ENCODE results near the gene C19orf25. TPM values are rescaled to one million over a fixed set of nuclear protein-coding genes. Genes with fewer than 3 reads are reported as not detected.

C19orf25 gene
- total RNA-seq, 1 donor from 2014 or later: 28.5 TPM

GRCh38 chr19:1491114-1491848 is 12.3 kb upstream of the C19orf25 start, which contains the start of gene REEP6:
Gene REEP6, plus strand, starts transcription at chr19:1491181. Its CDS starts 89 bp downstream, at chr19:1491270.
- H3K36me3 ChIP-seq: no peaks in the 10 kb centered on the region
- H3K4me1 ChIP-seq: peaks cover 16% of the 10 kb centered on the region
- H3K27me3 ChIP-seq (ENCODE audit: low read depth): peaks cover 12% of the 10 kb centered on the region
- TF ChIP-seq, protein P1, sequence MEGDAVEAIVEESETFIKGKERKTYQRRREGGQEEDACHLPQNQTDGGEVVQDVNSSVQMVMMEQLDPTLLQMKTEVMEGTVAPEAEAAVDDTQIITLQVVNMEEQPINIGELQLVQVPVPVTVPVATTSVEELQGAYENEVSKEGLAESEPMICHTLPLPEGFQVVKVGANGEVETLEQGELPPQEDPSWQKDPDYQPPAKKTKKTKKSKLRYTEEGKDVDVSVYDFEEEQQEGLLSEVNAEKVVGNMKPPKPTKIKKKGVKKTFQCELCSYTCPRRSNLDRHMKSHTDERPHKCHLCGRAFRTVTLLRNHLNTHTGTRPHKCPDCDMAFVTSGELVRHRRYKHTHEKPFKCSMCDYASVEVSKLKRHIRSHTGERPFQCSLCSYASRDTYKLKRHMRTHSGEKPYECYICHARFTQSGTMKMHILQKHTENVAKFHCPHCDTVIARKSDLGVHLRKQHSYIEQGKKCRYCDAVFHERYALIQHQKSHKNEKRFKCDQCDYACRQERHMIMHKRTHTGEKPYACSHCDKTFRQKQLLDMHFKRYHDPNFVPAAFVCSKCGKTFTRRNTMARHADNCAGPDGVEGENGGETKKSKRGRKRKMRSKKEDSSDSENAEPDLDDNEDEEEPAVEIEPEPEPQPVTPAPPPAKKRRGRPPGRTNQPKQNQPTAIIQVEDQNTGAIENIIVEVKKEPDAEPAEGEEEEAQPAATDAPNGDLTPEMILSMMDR (IDR thresholded peaks at IDR 0.05): no peak
- peak within 1 kb of the TSS; percentile 69 for H3K4me3 ChIP-seq
- DNase-seq (no peak), ATAC-seq (no peak)
- intact Hi-C loops (cut with DNase I): no loop called here
- no peaks in the 10 kb centered on the region for H3K9me3 ChIP-seq
- peak within 1 kb of the TSS; percentile 71 for H3K27ac ChIP-seq

- intact Hi-C loops (cut with DNase I): no loop called here
Measured at GRCh38 chr19:1490311-1491113, 11.5 kb upstream of the C19orf25 start, which contains the start of gene PCSK4. Gene PCSK4, minus strand, starts transcription at chr19:1490350. Its CDS starts 4 bp downstream, at chr19:1490346.

GRCh38 chr19:1489463-1490310 is 10.7 kb upstream of the C19orf25 start:
- Histone ChIP-seq H3K36me3 (no peaks in the 10 kb centered on the region), H3K27ac (peak overlapping the region; percentile 71), H3K4me1 (peaks cover 16% of the 10 kb centered on the region), H3K4me3 (peak overlapping the region; percentile 69), H3K9me3 (no peaks in the 10 kb centered on the region), H3K27me3 (ENCODE audit: low read depth) (peaks cover 12% of the 10 kb centered on the region)
- ATAC-seq: no peak
- DNase-seq: peak; percentile 57
- TF ChIP-seq, protein P1 (IDR thresholded peaks at IDR 0.05): no peak
- intact Hi-C loops (cut with DNase I): no loop called here

More at GRCh38 chr19:1490311-1491113, 11.5 kb upstream of the C19orf25 start, which contains the start of gene PCSK4:
- Histone ChIP-seq H3K27ac (peak within 1 kb of the TSS; percentile 71), H3K36me3 (no peaks in the 10 kb centered on the region), H3K4me3 (peak within 1 kb of the TSS; percentile 69), H3K9me3 (no peaks in the 10 kb centered on the region), H3K4me1 (peaks cover 16% of the 10 kb centered on the region), H3K27me3 (ENCODE audit: low read depth) (peaks cover 12% of the 10 kb centered on the region)
- TF ChIP-seq, protein P1 (IDR thresholded peaks at IDR 0.05): no peak
- peak; percentile 94 to 95 for ATAC-seq
- peak; percentile 97 for DNase-seq

DNA sequence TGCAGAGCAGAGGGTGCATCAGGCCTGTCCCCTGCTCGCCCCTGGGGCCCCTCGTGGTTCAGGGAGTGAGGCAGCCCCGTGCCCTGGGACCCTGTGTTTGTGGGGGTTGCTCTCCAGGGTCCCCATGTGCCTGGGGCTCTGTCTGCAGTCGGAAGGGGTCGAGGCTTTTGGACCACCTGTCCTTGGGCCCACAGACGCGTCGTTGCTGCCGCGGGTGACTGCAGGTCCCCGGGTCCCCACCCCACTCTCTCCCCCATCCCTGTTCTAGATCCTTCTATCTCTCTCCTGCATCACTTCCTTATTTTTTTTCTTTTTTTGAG is 9.2 kb upstream of the C19orf25 start:
- ATAC-seq (no peak), DNase-seq (no peak)
- Histone ChIP-seq H3K9me3 (no peaks in the 10 kb centered on the region), H3K36me3 (no peaks in the 10 kb centered on the region), H3K4me1 (peaks cover 16% of the 10 kb centered on the region), H3K4me3 (no peak overlapping the region), H3K27me3 (ENCODE audit: low read depth) (peaks cover 8% of the 10 kb centered on the region), H3K27ac (no peak overlapping the region)
- intact Hi-C loops (cut with DNase I): no loop called here
- TF ChIP-seq, protein P1 (IDR thresholded peaks at IDR 0.05): no peak

Data from lower lobe of right lung (tissue), 2 donors.